ENCODE data around the gene RAB10. TPM values are rescaled to one million over a fixed set of nuclear protein-coding genes. Genes with fewer than 3 reads are reported as not detected.

The RAB10 gene
- total and polyA plus RNA-seq, 2 of the 13 experiments (the other 11 are each of a cell fraction or from before 2014, with no cell fraction given) = 48.2 to 120 TPM

GRCh38 chr2:26058390-26058789, 24.5 kb downstream of the RAB10 start (continued):
- TF ChIP-seq ZBTB37 (CRISPR knock-in tag; IDR thresholded peaks at IDR 0.05) (no peak), PHB2 (IDR thresholded peaks at IDR 0.05; ENCODE audit: partially characterized antibody) (no peak), MAFK (conservative IDR thresholded peaks at IDR 0.05 in 1 of 2, IDR thresholded peaks at IDR 0.05 in 1 of 2; ENCODE audit: low read length in 2 of 2) (no peak), RERE (CRISPR knock-in tag; IDR thresholded peaks at IDR 0.05; ENCODE audit: low read depth) (no peak), POGK (CRISPR knock-in tag; conservative IDR thresholded peaks at IDR 0.05) (no peak), RFX1 (IDR thresholded peaks at IDR 0.05) (no peak), ZNF879 (CRISPR knock-in tag; IDR thresholded peaks at IDR 0.05) (no peak), TEAD2 (CRISPR knock-in tag; IDR thresholded peaks at IDR 0.05) (no peak), ZNF251 (CRISPR knock-in tag; IDR thresholded peaks at IDR 0.05) (no peak), ZNF788 (CRISPR knock-in tag; IDR thresholded peaks at IDR 0.05; ENCODE audit: borderline replicate concordance) (0 out of 2 replicates have a peak, but pooled peaks have one; percentile 35), ZNF546 (CRISPR knock-in tag; conservative IDR thresholded peaks at IDR 0.05) (no peak), ZNF770 (CRISPR knock-in tag; IDR thresholded peaks at IDR 0.05) (peak; percentile 88), TBX2 (CRISPR knock-in tag; IDR thresholded peaks at IDR 0.05; ENCODE audit: borderline replicate concordance) (no peak; the same call in 1 of the 2 replicates), ZNF784 (CRISPR knock-in tag; IDR thresholded peaks at IDR 0.05; ENCODE audit: borderline replicate concordance) (no peak), CCAR2 (optimal IDR thresholded peaks at IDR 0.05; ENCODE audit: low read depth, low read length) (no peak), ZNF264 (CRISPR knock-in tag; IDR thresholded peaks at IDR 0.05) (no peak), ZNF780A (CRISPR knock-in tag; IDR thresholded peaks at IDR 0.05) (no peak), KDM5A (IDR thresholded peaks at IDR 0.05; ENCODE audit: borderline replicate concordance, low read length) (no peak)

Data from HepG2 (cell line).